ENCODE results near the gene KCNIP3.

Gene KCNIP3

DNA sequence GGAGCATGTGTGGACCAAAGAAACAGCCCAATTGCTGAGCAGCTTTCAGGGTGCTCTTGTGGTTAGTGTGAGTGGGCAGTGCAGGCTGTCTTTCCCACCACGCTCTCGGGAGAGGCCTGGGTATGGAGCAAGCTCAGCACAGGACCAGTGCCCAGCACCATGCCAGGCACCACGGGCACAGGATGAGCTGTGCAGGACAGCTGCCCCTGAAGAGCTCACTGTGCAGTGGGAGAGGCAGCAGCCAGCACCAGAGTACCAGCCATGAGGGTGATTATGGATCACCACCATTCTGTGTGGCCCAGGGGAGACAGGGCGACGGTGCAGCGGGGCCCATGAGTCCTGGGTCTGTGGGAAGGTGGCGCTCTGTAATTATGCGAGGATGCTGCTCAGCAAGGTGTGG, 75.7 kb downstream of the KCNIP3 start:
- H3K27me3 ChIP-seq (ENCODE audit: insufficient read depth, low read depth): no peaks in the 10 kb centered on the region
- H3K36me3 ChIP-seq (ENCODE audit: insufficient read depth): no peaks in the 10 kb centered on the region
- no peaks in the 10 kb centered on the region for H4K20me1 ChIP-seq (ENCODE audit: insufficient read depth)
- no peak overlapping the region for H3K27ac ChIP-seq
- H3K4me2 ChIP-seq: no peak overlapping the region
- no peak overlapping the region for H3K4me3 ChIP-seq (IDR thresholded peaks at IDR 0.05; ENCODE audit: insufficient read depth, low read depth, low read length)
- no peak overlapping the region for H2AFZ ChIP-seq (ENCODE audit: low read depth)
- H3K79me2 ChIP-seq (ENCODE audit: insufficient read depth, low read depth): no peaks in the 10 kb centered on the region
- H3K9ac ChIP-seq: no peak overlapping the region
- H3K4me1 ChIP-seq (ENCODE audit: low read depth, poor library complexity, severe bottlenecking): no peaks in the 10 kb centered on the region
- no peak for TF ChIP-seq CTCF (conservative IDR thresholded peaks at IDR 0.05; ENCODE audit: low read depth, low read length)

- Histone ChIP-seq H3K36me3 (ENCODE audit: insufficient read depth) (no peaks in the 10 kb centered on the region), H3K27ac (no peak overlapping the region), H3K9ac (no peak overlapping the region), H3K4me3 (IDR thresholded peaks at IDR 0.05; ENCODE audit: insufficient read depth, low read depth, low read length) (no peak overlapping the region), H3K27me3 (ENCODE audit: insufficient read depth, low read depth) (no peaks in the 10 kb centered on the region), H4K20me1 (ENCODE audit: insufficient read depth) (no peaks in the 10 kb centered on the region), H3K4me2 (no peak overlapping the region), H3K4me1 (ENCODE audit: low read depth, poor library complexity, severe bottlenecking) (no peaks in the 10 kb centered on the region), H2AFZ (ENCODE audit: low read depth) (no peak overlapping the region), H3K79me2 (ENCODE audit: insufficient read depth, low read depth) (no peaks in the 10 kb centered on the region)
- TF ChIP-seq CTCF (conservative IDR thresholded peaks at IDR 0.05; ENCODE audit: low read depth, low read length): no peak
These were observed 76.9 kb downstream of the KCNIP3 start for GRCh38 chr2:95374029-95374428.

DNA sequence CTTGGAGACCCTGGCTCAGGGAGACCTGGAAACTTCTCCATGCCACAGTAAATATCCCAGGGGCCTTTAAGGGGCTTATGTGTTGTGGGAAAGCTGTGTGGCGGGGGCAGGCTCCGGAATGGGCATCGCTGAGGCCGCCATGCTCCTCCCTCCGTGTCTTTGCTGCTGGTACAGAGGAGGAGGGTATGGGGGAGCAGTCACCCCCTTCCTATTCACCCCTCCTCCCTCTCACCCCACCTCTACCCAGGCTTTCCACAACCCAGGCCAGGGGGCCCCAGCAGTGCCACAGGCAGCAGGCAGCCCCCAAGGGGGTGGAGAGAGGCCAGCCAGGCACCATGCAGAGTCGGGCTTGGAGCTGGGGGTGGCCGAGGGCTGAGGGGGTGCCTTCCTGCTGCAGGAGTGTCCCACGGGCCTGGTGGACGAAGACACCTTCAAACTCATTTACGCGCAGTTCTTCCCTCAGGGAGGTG, 77.3 kb downstream of the KCNIP3 start:
- Histone ChIP-seq H3K27ac (no peak overlapping the region), H3K79me2 (ENCODE audit: insufficient read depth, low read depth) (no peaks in the 10 kb centered on the region), H4K20me1 (ENCODE audit: insufficient read depth) (no peaks in the 10 kb centered on the region), H3K4me3 (IDR thresholded peaks at IDR 0.05; ENCODE audit: insufficient read depth, low read depth, low read length) (no peak overlapping the region), H3K36me3 (ENCODE audit: insufficient read depth) (no peaks in the 10 kb centered on the region), H3K4me2 (no peak overlapping the region), H3K27me3 (ENCODE audit: insufficient read depth, low read depth) (no peaks in the 10 kb centered on the region), H3K4me1 (ENCODE audit: low read depth, poor library complexity, severe bottlenecking) (no peaks in the 10 kb centered on the region), H2AFZ (ENCODE audit: low read depth) (no peak overlapping the region), H3K9ac (no peak overlapping the region)
- TF ChIP-seq CTCF (conservative IDR thresholded peaks at IDR 0.05; ENCODE audit: low read depth, low read length): no peak

GRCh38 chr2:95374921-95375471, 77.8 kb downstream of the KCNIP3 start:
- no peak overlapping the region for H3K9ac ChIP-seq
- H3K27ac ChIP-seq: no peak overlapping the region
- H3K36me3 ChIP-seq (ENCODE audit: insufficient read depth): no peaks in the 10 kb centered on the region
- H3K79me2 ChIP-seq (ENCODE audit: insufficient read depth, low read depth): no peaks in the 10 kb centered on the region
- TF ChIP-seq CTCF (conservative IDR thresholded peaks at IDR 0.05; ENCODE audit: low read depth, low read length): no peak
- no peak overlapping the region for H2AFZ ChIP-seq (ENCODE audit: low read depth)
- H4K20me1 ChIP-seq (ENCODE audit: insufficient read depth): no peaks in the 10 kb centered on the region
- no peak overlapping the region for H3K4me3 ChIP-seq (IDR thresholded peaks at IDR 0.05; ENCODE audit: insufficient read depth, low read depth, low read length)
- no peak overlapping the region for H3K4me2 ChIP-seq
- no peaks in the 10 kb centered on the region for H3K4me1 ChIP-seq (ENCODE audit: low read depth, poor library complexity, severe bottlenecking)
- H3K27me3 ChIP-seq (ENCODE audit: insufficient read depth, low read depth): no peaks in the 10 kb centered on the region
